ENCODE results near the gene PDE4A.

PDE4A gene

DNA sequence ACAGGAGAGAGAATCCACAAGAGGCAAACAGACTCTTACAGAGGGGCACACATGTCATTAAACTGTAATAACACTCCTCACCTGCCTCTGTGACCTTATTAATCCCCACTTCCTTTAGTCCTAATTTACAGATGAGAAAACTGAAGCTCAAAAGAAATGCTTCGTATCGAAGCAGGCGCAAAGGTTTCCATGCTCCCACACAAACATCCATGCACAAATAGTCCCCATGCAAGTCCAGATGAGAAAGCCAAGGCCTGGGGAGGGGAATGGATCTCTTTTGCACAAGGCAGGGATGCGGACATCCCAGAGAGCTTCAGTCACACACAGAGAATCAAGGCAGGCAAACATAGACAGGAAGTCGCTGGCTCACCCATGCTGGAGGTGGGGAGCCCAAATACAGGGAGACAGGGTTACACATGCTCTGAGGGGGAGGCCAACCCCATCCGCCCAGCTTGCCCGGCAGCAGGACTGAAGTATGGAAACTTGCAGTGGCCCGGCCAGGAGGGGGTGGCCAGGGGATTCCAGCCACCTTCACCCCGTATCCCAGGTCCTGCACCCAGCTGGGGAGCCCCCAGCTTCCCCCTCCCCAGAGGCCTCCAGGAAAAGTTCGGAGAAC lies 96.4 kb downstream of the PDE4A start:
- DNase-seq: no peak

DNA sequence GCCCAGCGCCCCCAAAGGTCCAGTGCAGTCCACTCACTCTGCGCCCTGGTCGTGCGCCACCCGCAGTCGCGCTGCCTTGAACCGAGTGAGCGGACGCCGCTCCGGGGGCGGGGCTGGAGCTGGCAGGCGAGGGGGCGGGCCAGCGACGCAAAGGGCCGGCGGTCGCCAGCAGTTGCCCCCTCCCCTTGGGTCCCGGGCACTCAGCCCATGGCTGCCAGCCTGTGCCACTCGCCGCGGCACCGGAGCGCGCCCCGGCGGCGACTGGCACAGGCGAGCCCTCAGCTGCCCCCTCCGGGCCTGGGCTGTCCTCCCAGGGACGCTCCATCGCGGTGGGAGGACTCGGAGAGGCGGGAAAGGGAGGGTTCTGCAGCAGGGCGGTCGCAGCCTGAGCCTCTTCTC lies 97.0 kb downstream of the PDE4A start, which contains the start of gene S1PR5:
Gene S1PR5 (minus strand): TSS at position 87 of the 399 bp plus-strand sequence. CDS start 2,436 bp downstream, outside the sequence.
- DNase-seq: no peak

DNA sequence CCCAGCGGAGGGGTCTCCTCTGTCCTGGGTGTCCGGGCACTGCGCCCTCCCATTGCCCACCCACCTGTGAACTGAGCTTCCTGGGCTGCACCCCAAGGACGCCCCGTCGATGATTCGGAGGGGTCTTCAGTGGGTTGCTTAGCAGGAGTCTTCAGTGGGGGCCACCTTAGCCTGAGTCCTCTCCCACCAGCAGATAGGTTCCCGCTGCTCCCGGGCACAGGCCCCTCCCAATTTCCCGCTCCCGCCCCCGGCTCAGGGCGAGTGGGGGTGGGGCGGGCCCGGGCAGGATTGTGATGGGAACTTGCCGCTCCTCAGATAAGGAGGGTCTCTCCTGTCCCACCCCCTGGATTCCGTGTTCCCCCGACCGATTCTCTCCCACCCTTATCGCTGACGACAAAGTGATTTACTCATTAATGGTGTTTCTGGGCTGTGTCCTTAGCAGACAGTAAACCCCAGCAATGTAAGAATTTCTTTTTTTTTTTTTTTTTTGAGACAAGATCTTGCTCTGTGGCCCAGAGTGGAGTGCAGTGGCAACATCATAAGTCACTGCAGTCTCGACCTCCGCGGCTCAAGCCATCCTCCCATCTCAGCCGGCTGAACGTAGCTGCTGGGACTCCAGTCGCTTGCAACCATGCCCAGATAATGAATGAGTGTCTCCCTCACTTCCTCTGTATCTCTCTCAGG lies 97.6 kb downstream of the PDE4A start:
- no peak for DNase-seq

DNA sequence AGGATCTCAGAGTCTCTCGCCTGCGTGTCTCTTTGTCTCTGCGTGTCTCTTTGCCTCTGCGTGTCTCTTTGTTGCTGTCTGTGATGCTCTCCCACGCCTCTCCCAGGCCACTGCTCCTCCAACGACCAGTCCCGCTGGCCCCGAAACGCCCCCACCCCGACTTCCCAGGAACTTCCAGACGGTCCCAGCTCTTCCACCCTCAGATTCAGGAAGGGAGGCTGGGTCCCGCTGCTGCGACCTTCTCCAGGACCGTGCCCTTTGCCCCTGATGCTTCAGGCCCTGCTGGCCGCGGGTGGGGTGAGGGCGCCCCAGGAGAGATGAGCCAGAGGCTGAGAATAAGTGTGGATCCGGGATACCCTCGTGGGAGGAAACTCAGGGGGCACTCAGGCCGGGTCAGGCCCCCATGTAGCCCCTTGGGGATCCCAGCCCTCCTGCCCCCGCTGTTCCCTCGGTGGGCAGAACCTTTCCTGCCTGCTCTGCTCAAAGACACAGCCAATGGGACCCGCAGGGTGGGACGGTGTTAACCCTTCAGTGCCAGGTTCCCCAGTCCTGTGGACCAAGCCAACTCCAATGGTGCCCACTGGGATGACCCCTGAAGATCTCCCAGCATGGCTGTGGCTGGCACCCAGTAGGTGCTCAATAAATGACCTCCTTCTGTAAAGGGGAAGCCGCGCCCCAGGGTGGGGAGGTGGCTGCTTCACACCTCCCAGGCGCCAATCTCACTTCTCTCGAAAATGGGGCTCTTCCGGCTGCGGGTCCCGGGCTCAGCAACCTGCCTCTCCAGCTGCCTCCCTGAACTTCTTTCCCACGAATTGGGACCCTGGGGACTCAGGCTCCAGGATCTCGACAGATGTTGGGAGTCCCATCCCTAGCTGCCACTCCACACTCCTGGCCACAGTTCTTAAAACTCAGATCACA lies 98.4 kb downstream of the PDE4A start:
- DNase-seq: no peak

Measured in NCI-H1092 (cell line).